Gastroesophageal sphincter (tissue), 3 donors: ENCODE data around the gene CD300LD.

Experiments
- POLR2A ChIP-seq, 2 donors: fragments of 450-650 bp; IDR thresholded peaks; one replicate each; pipeline ENCODE4 v1.6.1; 2017; ENCODE audit warnings: antibody characterized with exemption in 2 of 2, mild to moderate bottlenecking in 2 of 2, moderate library complexity in 1 of 2
- TF ChIP-seq, protein P1 (sequence below), 4 experiments: fragments of 200-600 bp in 2 of 4; fragments of 450-650 bp in 2 of 4; sonication (generic) in 1 of 4; IDR thresholded peaks; one replicate each; pipeline ENCODE4 v1.5.1; 2017 to 2019; ENCODE audit warnings: antibody characterized with exemption in 4 of 4, mild to moderate bottlenecking in 2 of 4, moderate library complexity in 2 of 4

DNA sequence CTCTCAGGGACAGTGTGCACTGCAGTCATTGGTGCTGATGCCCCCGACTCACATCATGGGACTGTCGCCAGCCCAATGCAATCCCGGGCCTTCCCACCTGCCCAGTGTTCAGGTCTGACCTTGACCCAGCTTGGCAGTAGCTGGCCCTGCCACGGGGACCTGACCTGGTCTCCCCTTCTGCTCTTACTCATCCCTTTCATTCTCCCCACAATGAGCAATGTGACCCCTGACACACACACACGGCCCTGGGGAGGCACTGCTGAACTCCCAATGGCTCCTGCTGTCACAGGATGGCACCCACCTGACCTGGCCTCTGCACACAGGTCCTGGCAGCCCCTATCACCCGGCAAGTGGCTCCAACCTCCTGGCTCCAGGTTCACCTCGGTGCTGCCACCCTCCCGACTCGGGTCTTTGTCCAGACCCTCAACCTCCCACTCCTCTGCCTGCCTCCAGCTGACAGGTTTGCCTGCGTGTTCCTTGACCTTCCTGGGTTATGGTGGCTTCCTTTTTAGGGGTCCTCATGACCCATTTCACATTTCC, 52.7 kb downstream of the CD300LD start:
- TF ChIP-seq, protein P1, sequence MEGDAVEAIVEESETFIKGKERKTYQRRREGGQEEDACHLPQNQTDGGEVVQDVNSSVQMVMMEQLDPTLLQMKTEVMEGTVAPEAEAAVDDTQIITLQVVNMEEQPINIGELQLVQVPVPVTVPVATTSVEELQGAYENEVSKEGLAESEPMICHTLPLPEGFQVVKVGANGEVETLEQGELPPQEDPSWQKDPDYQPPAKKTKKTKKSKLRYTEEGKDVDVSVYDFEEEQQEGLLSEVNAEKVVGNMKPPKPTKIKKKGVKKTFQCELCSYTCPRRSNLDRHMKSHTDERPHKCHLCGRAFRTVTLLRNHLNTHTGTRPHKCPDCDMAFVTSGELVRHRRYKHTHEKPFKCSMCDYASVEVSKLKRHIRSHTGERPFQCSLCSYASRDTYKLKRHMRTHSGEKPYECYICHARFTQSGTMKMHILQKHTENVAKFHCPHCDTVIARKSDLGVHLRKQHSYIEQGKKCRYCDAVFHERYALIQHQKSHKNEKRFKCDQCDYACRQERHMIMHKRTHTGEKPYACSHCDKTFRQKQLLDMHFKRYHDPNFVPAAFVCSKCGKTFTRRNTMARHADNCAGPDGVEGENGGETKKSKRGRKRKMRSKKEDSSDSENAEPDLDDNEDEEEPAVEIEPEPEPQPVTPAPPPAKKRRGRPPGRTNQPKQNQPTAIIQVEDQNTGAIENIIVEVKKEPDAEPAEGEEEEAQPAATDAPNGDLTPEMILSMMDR (IDR thresholded peaks at IDR 0.05) = no peak
- TF ChIP-seq POLR2A (IDR thresholded peaks at IDR 0.05) = no peak
